NCI-H2196 treated with DMSO at 0.1 percent for 48 hours (cell line): ENCODE data around the gene FLNB.

Experiments used
- DNase-seq: peaks from one replicate; lab custom pipeline; 2025; ENCODE audit not compliant: unreplicated experiment; lab: John Stamatoyannopoulos, UW

Gene FLNB

DNA sequence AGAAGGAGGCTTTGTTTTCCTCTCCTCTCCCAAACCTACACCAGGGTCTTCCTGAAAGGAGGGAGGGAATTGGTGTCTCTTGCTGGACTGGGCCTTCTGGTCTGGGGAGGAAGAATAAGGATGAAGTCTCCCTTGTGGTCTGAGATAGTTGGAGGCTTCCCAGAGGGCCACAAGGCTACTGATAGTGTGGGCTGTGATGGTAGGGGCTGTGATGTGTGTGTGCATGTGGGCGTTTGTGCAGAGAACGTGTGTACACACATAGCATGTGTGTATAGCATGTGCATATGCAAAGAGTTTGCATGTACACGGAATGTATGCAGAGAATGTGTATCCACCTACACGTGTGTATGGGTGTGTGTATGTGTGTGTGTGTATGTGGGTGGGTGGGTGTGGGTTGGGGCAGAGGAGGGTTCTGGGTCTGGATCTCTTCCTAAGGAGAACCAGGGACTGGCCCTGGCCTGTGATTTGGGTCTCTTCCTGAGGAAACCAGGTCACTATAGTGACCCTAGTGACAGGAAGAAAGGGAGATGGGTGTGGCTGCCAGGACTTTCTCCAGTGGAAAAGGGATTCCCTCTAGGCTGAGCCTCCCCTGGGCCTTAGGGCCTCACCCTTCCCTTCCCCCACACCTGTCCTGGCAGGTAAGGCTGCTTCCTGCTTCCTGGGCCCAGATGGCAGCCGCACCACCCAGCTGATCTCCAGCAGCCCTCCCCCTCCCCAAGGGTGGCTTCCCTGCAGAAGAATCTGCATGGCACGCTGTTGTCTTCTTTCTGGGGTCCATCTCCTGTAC is 1.7 kb downstream of the FLNB start:
- DNase-seq, result no peak

DNA sequence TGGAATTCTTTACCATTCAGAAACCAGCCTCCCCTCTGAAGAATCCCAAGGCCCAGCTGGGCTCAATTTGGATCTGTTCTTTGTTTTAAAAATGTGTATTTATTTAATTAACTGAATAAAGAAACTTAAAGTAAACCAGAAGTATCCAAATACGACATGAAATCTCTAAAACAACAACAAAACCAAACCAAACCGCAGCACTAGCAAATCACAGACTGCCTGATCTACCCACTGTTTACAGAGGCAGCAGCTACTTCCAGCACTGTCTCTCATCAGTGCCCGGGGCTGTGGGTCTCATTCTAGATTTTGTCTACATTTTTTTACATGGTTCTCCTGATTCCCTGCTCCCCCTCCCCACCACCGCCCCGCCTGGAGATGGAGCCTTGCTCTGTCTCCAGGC is 2.3 kb downstream of the FLNB start:
- no peak for DNase-seq

DNA sequence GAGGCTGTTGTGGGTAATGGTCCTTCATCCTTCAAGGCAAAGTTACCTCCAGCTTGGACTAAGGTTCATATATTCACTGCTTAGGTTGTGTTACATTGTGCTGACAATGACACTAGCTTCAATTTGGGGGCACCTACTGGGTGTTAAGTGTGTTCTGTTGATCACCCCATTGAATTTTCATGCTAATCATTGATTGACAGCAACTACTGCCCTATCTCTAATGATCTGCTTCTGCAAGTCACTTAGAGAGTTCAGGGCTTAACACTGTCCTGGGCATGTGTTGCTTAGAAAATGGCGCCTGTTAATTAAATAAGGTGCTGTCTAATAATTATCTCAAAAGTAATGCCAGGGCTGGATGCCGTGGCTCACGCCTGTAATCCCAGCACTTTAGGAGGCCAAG is 3.4 kb downstream of the FLNB start:
- DNase-seq, result no peak

- no peak for DNase-seq
Measured at GRCh38 chr3:58012302-58012701, 4.1 kb downstream of the FLNB start.

GRCh38 chr3:58013099-58013498 is 4.9 kb downstream of the FLNB start:
- DNase-seq, result no peak

DNA sequence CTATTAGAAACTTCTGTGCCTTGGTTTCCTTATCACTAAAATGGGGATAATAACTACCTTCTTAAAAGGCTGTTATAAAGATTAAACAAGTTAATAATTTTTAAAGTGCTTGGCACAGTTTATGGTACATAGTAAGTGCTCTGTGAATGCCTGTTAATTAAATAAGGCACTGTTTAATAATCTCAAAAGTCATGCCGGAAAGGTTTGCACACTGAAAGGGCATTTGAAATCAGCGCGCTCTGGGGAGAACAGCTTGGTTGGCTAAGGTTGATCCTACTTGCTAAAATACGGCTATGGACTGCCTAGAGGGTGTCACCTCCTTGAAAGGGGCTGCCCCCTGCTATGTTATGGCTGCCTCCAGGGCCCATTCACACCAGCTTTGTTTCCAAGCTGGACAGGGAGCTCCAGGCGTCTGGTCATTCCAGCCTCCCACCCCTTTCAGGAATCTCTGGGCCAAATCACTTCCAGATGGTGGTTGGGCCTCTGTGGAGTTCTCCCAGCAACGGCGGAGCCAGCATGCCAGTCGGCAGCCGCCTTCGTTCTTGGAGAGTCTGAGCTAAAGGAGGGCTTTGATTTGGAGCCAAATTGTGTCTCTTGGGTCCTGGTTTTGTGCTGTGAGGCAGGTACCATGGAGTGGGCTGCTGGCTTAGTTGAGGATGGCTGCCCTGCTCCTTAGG is 5.9 kb downstream of the FLNB start:
- no peak for DNase-seq

DNA sequence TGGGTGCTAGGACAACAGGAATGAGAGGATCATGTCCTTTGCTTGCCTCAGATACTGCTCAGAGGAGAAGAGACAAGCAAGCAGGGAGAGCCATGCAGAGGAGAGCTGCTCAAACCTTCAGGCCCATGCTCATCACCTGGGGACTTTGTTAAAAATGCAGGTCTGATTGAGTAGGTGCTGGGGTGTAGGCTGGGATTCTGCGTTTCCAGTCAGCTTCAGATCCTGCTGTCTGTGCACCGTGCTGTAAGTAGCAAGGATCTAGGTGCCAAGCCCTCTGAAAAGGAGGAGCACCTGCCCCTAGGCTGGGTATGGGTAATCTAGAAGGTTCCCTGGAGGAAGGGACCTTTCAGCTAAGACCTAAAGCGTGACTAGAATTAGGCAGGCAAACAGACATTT is 7.3 kb downstream of the FLNB start:
- no peak for DNase-seq

DNA sequence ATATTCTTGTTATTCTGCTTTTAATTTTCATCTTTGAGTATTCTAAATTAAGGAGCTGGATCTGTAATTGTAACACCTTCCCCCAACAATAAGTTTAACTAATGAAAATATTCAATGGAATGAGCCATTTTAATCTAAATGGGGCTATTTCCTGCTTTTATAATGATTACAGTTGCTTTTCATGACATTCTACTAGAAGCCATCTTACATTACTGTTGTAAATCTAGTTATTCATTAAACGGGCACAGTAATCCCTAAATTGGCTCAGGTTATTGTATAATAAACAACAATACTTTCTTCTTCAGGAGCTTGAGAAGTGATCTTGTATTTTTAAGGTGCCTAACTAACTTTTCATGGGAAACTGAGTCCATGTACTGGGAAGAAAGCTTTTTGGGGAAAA is 8.5 kb downstream of the FLNB start:
- no peak for DNase-seq

GRCh38 chr3:58018892-58019742 is 10.9 kb downstream of the FLNB start:
- DNase-seq, result no peak

DNA sequence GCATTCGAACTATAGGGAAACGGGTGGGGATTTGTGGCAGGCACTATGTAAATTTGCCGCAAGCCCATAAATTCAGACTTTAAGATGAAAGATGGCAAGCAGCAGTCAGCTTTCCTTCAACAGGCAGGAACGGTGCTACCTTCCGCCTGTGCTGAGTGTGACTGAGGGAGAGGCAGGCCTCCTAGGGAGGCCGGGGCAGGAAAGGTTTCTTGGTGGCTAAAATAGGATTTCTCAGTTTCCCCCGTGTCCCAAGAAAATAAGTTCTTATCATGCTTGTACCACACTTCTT is 12.5 kb downstream of the FLNB start:
- DNase-seq, result no peak

DNA sequence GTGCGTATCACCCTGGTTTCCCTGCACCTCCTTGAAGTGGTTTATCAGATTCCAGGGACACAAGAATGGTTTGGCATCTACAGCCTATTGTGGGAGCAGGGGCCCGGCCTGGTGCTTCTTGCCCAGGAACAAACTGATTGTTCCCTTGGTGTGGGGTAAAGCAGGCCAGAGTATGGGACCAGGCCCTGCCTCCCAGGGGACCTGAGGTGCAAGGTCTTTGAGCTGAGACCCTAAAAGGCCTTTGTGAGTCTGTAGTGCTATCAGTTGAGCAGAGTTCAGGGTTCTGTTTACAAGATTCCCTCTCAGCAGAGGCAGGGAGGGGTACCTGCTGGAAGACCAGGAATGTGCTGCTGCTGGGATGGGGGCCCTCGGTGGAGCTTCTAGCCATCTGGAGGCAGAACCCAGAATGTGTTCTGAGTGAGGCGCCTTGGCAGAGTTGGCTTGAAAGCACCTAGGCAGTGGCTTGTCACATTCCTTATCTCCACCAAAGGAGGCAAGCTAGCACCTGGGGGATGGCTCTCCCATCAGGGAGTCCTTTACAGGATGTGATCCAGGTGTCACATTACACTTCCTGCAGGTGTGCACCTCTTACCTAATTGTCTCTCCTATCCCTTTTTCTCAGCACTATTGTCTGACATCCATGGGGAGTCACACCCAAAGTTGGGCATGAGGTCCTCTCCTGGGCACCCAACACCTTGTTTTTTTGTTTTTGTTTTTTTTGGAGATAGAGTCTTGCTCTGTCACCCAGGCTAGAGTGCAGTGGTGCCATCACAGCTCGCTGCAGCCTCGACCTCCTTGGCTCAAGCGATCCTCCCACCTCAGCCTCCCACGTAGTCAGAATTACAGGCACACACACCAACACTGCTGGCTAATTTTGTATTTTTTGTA is 13.1 kb downstream of the FLNB start:
- DNase-seq, result peak; percentile 39

DNA sequence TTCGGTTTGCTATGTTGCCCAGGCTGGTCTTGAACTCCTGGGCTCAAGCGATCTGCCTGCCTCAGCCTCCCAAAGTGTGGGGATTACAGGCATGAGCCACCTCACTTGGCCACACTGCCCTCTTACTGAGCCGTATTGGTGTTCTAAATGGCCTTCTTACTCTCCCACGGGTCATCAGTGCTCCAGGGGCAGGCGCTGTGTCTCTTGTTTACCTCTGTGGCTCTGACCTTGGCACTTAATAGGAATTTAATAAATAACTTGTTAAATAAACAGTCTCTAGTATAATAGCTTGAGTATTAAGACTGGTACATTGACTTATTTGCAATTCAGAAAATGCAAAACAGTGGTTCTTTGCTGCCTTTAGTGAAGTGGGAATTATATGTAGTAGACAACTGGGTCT is 13.7 kb downstream of the FLNB start:
- DNase-seq, result no peak

DNA sequence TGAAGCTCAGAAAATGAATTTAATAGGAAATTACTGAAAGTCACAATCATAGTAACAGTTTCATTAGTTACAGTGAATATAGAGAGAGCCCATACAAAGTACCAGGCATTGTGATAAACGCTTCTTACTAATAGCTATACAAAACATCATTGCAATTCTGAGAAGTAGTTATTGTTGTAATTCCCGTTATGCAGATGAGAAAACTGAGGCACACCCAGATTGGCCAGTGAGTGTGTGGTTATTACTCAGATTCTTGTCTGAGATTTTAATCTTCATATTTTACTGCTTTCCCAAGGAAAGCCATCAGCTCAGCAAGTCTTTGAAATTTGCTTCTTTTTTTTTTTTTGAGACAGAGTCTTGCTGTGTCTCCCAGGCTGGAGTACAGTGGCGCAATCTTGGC is 14.3 kb downstream of the FLNB start:
- DNase-seq, result no peak

DNA sequence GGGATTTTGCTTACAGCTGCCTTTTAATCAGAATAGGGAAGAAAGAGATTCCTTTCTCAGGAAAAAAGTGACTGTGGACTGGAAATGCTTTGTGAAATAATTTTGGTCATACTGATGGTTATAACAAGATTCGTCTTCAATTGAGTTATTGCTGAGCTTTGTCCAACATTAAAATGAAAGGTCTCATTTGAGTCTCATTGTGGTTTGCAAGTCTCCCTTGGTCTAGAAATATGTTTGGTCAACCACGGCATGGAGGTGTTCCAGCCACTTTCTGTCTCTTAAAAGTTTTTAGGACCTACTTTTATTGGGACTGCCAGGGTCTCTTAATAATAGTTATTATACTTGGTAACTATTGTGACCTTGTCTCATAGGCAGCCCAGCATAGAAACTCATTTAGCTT is 15.3 kb downstream of the FLNB start:
- DNase-seq, result no peak

DNA sequence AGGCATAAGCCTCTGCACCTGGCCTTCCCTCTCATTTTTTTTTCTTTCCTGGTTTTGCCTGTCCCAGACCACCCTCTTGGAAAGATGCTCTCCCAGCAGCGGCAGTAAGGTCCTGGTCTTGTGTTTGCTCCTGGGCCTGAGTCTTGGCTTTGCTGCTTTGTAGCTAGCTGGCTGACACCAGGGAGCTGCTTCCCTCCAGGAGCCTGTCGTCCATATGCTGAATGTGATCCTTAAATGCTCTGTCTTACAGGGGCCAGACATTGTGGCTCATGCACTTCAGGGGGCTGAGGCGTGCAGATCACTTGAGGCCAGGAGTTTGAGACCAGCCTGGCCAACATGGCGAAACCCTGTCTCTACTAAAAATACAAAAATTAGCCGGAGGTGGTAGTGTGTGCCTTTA is 17.2 kb downstream of the FLNB start:
- DNase-seq, result no peak

DNA sequence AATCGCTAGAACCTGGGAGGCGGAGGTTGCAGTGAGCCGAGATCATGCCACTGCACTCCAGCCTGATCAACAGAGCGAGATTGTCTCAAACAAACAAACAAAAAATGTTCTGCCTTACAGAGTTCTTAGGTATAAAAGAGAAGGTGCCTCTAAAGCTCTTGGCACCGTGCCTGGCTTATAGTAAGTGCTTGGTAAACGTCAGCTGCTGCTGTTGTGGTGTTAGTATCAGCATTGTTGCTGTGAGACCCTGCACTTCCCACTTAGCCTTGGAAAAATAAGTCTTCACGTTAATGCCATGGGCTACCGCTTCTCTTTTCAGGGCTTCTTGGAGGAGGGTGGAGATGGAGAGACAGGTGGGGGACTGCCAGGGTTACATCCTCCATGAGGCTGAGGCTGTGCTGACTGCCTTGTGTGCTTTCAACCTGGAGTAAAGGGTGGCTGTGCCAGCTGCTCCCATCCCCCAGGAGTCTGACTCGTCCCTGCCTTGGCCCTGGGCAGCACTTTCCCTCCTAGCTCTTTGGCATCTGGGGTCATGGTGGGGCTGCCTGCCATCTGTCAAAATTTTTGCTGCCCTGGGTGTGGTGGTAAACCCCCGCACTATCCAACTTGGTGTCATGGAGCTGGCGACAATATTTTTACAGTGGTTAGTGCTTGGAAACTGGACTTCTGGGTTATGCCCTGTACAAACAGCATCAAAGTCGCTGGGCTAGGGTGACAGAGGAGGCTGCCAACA is 17.8 kb downstream of the FLNB start:
- peak; percentile 42 for DNase-seq

DNA sequence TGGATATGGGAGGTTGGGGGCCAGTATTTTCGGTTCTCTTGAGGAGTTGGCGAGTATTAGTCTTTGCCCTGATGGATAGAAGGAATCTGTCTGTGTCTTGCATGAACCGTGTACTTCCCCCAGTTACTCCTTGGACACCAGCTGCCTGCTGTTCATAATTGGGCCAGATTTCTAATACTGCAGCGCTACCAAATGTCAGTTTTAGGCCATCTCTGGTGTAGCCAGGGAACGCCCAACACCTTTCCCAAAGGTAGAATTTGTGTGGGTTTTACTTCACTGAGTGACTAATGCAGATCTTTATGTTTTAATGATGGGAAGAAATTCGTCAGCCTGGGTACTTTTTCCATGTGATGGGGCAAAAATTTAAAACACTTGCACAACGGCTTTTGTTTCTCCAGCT is 18.4 kb downstream of the FLNB start:
- DNase-seq, result no peak

- DNase-seq, result no peak
Measured at GRCh38 chr3:58027704-58028317, 19.6 kb downstream of the FLNB start.

GRCh38 chr3:58028902-58029301 is 20.7 kb downstream of the FLNB start:
- DNase-seq, result no peak
